Amniotic stem cell (primary cell): ENCODE measurements around the gene FAAP100.
"Not testable (repeated sequence)": the region's sequence is repeated elsewhere in the genome, so short reads cannot be mapped to it uniquely, and the experiment has no call there.

Source experiments
- DNase-seq: peaks from one replicate; lab custom pipeline; 2025; lab: John Stamatoyannopoulos, UW

FAAP100 gene, protein sequence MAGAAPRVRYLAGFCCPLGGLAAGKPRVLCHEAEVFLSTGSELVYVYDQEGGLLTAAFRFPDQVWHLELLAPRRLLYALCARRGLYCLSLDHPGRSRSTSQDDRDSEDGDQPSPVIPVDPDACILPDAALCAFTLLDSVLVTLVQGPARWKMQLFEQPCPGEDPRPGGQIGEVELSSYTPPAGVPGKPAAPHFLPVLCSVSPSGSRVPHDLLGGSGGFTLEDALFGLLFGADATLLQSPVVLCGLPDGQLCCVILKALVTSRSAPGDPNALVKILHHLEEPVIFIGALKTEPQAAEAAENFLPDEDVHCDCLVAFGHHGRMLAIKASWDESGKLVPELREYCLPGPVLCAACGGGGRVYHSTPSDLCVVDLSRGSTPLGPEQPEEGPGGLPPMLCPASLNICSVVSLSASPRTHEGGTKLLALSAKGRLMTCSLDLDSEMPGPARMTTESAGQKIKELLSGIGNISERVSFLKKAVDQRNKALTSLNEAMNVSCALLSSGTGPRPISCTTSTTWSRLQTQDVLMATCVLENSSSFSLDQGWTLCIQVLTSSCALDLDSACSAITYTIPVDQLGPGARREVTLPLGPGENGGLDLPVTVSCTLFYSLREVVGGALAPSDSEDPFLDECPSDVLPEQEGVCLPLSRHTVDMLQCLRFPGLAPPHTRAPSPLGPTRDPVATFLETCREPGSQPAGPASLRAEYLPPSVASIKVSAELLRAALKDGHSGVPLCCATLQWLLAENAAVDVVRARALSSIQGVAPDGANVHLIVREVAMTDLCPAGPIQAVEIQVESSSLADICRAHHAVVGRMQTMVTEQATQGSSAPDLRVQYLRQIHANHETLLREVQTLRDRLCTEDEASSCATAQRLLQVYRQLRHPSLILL

DNA sequence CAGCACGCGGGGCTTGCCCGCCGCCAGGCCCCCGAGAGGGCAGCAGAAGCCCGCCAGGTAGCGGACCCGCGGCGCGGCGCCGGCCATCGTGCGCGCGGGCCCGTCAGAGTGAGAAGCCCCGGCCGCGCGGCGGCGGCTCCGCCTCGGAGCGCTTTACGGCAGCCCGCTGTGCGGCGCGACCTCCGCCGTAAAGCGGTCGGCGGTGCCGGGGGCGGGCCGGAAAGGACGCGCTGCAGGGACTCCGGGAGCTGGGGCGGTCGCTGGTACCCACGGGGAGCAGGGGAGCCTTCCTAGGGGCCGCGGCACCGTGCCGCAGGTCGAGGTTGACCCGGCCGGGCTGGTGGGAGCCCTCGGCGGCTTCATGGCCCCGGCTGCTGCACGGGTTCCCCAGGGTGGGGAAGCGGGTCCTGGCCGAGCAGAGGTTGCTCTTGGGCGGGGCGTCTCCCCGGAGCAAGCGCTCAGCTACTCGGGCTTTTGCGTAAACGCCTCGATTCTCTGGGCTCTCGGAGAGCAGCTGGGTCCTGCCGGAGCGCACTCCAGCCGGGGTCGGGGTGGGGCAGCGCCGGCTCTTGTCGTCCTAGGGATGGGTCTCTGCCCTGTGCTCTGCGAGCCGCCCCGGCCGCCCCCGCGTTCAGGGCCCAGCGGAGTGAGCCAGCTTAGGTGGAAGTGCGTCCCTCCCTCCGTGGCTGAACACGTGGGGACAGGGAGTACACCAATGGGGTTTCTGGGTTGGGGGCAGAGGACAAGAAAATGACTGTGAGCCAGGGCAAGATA, at the start of gene FAAP100:
FAAP100 (minus strand) TSS at position 110 of the 774 bp plus-strand sequence; CDS start at position 87, 23 bp downstream.
- peak; percentile 53 for DNase-seq

DNA sequence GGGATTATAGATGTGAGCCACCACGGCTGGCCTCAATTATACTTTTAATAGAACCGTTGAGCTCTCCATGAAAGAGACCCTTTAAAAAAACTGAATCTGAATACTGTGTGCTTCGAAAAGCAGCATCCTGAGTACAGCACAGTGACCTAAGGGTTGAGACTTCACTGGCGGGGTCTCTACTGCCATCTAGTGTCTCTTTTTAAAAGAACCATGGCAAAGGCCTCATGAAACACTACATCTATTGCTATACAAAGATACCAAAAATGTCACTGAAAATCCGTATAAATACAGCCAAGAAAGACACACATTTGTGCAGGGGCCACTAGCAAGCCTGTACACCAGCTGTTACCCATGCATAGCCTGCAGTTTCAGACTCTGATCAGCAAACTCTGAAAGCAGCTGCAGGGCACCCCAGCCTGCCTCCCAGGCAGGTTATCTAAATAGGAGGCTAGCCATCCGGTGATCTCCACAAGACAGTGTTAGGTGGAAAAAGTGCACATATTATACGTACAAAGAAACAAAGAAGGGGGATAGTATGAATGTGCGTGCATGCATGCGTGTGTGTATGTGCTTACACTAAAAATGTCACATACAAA, 49.5 kb upstream of the FAAP100 start:
- peak; percentile 28 for DNase-seq

DNA sequence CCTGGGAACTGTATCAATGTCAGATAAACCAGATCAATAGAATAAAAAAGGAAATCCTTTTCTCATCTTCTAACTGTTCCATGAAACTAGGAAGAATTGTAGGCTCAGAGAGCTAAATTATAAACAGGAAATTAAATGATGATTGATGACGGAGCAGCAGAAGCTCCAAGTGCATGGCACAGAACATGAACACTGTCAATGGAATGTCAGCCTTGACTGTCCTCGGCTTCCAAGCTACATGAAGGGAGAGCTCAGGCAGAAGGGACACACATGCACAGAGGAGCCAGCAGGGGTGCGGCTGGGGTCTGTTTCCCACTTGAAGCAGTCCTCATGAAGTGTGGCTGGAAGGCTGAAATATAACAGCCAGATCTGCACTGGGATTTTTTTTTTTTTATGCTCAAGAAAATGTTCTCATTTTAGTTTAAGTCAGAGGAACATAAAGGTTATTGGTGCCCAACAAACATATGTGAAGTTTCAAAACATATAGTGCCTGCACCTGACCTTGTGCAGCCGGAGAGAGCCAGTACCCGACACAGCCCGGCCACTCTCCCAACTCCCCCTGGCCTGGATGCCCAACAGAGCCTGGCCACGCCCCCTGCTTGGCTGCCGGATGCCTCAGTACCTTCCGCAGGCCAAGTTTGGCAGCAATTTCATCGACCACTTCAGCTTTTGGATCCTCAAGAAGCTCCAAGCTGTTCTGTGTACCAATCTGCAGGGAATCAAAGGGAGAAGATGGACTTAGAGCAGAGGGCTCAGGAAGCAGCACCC, 47.8 kb upstream of the FAAP100 start:
- DNase-seq, result peak; percentile 21

DNA sequence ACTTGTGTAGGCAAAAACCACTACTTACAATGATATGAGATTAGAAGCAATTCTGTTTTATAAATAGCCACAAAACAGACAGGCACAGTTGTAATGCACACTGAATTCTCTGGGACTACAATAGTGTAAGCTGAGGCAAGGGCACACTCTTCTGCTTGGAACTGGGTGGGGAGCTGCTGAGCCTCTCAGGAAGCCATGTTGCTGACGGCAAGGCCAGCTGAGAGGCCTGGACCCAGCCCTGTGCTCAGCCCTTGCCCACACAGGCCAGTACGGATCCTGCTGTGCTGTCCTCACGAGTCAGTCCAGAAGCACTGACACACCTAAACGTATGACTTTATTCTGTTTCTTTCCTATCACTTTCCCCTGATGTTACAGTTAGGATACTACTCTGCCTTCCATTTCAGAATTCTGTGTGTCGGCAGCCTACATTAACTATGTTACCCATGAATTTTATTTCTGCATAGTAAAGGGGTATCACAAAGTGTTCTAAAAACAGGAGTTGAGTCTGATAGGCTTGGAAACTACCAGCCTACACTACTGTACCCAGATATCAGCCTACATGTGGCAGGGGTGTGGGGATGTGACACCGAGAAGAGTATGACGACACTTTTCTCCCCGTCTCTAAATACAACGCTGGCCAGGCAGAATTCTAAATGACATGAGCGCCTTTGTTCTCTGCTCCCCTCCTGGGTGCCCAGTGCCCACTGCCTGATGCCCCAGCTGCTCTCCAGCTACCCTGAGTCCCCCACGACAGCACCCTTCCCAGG, 41.1 kb upstream of the FAAP100 start:
- no peak for DNase-seq

DNA sequence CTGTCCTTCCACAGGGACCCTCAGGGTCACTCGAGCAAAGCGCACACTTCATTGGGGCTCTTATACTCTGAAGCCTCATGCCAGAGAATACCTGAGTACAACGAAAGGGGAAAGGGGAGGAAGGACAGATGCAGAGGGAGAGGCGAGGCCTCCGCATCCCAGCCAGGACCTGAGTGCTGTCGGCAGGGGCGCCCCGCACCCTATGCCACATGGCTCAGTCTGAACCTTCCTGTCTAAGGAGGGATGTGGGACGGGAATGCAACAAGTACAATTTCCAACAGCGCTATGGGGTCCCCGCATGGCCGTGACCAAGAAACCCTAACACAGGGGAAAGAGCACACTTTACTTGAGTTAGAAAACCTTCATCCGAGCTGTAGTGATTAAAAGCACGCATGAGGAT, 39.8 kb upstream of the FAAP100 start:
- DNase-seq, result no peak

DNA sequence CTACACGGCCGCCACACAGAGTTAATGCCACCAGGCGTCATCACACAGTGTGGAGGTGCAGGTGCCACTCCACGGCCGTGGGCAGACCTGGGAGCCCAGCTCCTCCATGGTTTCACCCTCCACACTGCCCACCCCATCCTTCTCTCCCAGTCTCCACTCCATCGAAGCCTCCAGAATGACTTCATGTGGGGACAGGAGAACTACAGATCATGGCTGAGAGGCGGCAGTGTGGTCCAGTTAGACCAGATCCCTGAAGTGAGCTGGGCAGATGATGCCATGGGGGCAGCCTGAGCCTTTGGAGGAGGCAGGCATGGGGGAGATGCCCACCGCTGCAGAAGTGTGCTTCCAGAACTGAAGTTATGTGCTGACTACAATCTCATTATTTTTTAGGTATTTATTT, 38.0 kb upstream of the FAAP100 start:
- no peak for DNase-seq

DNA sequence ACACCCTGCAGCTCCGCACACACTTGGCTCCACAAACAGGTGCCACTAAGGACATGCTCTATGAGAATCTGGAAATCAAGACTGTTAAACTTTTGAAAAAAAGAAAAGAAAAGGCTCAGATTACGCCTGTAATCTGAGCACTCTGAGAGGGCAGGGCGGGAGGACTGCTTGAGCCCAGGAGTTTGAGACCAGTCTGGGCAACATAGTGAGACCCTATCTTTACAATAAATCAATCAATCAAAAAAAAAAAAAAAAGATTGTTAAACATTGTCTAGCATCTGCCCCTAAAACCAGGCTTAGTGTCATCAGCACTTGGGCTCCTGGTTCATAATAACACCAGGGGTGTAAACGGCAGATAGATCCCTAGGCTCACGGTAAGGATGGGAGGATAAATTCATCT, 37.5 kb upstream of the FAAP100 start:
- DNase-seq, result no peak

DNA sequence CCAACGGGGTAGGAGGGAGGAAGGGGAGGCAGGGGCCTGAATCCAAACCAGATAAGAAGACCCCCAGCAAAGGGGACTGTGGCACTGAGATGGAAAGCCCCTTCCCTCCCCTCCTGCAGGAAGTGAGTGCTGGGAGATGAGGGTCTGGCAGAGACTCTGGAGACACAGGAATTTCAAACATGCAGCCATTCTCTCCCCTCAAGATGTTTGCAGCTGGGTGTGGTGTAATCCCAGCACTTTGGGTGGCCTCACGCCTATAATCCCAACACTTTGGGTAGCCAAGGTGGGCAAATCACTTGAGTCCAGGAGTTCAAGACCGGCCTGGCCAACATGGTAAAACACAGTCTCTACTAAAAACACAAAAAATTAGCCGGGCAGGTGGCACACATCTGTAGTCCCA, 33.9 kb upstream of the FAAP100 start:
- DNase-seq, result no peak

DNA sequence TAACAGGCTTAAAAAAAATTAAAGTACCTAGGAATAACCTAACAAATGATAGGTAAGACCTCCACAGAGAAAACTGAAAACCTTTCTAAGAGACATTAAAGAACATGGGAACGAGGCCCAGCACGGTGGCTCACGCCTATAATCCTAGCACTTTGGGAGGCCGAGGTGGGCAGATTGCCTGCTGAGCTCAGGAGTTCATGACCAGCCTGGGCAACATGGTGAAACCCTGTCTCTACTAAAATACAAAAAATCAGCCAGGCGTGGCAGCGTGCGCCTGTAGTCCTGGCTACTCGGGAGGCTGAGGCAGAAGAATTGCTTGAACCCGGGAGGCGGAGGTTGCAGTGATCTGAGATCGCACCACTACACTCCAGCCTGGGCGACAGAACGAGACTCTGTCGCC, 32.6 kb upstream of the FAAP100 start:
- DNase-seq, result not testable (repeated sequence)

DNA sequence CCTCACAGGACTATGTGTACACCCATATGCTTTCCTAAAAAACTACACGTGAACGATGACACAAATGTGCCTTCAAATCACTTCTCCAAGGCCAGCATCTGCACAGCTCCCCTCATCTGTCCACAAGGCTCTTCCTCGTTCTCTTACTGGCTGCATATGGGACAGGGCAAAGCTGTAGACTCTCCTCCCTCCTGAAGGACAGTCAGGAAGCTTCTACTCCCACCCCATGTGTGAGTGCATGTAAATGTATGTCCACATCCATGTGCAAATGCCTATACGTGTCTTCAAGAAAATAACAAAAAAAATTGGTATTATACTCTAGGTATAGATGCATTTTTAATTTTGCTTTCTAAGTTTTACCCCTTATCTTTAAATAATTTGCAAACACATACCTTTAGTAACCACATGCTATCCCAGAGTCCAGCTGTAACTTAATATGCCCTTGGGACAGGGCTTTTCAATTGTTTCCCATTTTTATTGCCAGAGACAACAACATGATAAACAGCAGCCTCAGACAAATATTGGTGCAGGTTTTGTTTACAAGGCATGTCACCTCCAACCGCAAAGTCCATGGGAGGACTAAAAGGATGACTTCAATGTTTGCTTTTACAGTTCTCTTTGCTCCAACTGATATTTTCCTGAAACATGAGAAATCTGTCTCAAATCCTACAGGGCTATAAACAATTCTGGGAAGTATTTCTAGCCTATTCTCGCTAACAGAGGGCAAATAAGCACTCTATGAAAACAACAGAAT, 31.6 kb upstream of the FAAP100 start:
- no peak for DNase-seq

DNA sequence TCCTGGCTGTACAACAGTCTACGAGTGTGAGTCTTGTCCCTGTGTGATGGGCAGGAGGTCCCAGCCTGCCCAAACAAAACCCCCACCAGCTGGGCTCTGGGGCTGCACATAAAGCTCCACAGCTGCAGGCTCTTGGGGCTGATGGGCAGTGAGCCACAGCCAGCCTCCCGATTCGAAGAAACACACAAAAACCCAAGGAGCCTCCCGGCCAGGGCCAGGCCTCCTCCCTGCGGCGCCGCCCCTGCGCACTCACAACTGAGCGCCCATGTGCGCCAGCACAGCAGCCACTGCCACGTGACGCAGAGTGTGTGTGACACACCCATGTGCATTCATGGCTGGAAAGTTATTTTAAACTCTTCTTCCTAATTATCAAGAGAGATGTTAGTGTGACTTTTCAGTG, 30.6 kb upstream of the FAAP100 start:
- DNase-seq, result no peak

DNA sequence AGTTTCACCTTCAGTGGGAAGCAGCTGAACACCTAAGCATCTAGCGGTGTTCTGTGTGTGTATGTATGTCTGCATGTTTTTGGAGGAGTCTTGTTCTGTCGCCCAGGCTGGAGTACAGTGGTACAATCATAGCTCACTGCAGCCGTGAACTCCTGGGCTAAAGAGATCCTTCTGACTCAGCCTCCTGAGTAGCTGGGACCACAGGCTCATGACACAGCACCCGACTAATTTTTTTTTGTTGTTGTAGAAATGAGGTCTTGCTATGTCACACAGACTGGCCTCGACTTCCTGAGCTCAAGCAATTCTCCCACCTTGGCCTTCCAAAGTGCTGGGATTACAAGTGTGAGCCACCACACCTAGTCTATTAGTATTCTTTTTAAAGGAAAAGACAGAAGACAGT, 30.2 kb upstream of the FAAP100 start:
- DNase-seq, result peak; percentile 10

DNA sequence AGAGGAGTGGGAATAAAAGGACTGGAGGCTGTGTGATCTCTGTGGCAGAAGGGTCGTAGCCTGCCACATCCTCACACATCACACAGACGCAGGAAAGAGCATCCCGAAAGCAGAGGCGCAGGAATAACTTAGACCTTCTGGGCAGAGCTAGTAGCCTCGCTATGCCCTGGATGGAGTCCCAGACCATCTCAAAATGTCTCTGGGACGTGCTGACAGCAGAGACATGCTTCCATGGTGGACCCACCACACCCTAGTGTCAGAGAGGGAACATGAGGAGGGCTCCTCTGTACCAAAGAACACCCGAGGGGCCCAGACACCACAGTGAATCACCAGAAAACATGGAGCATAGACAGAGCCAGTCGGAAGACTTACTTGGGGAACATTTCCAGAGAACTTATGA, 29.6 kb upstream of the FAAP100 start:
- no peak for DNase-seq

DNA sequence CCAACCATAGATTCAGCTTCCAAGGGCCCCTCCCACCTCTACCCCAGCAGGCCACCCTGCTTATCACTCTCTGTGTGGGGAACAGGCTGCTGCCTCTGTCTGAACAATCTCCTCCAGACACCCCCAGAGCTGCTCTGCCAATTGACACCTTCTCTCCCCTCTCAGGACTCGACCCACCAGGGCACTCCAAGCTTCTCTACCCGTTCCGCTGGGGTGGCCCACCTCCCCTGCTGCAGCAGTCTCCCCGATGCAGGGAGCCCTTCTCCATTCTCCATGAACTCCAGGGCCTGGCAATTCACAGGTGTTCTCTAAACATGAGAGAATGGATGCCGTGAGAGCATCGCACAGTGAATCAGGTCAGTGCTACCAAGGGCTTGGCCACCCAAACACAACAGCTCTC, 28.3 kb upstream of the FAAP100 start:
- no peak for DNase-seq

DNA sequence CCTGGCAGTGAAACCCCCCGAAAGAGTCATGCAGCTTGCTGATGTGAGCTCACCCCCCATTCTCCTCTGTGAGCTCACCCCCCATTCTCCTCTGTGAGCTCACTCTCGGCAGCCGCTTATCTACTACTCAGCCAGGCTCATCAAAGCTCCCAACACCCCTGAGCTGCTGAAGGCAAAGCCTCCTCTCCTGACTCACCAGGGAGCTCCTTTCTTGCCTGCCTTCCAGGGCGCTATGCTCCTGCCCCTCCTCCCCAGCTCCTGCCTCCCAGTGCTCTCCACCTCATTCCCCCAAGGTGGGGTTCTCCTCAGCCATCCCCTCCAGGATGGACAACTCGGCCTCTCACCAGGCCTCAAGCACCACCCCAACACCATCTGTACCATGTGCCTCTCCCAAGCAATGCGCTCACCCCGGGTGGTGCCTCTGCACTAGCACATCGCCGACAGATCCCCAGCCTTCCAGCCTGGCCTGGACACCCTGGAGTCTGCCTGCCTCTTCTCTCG, 27.7 kb upstream of the FAAP100 start:
- DNase-seq, result peak; percentile 55

DNA sequence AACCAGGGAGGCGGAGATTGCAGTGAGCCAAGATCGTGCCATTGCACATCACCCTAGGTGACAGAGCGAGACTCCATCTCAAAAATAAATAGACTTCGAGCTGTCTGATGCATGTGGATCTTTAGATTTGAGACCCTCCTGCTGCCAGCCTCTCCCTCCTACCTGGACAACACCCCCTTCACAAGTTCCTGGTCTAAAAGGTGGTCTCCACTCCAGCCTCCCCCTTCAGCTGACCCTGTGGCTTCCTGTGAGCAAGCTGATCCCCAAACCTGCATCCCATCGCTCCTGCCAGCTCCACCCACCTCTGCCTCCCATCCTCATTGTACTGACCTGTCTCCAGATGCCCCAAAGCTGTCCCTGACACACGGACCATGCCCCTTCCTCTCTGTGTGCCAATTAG, 27.1 kb upstream of the FAAP100 start:
- no peak for DNase-seq

DNA sequence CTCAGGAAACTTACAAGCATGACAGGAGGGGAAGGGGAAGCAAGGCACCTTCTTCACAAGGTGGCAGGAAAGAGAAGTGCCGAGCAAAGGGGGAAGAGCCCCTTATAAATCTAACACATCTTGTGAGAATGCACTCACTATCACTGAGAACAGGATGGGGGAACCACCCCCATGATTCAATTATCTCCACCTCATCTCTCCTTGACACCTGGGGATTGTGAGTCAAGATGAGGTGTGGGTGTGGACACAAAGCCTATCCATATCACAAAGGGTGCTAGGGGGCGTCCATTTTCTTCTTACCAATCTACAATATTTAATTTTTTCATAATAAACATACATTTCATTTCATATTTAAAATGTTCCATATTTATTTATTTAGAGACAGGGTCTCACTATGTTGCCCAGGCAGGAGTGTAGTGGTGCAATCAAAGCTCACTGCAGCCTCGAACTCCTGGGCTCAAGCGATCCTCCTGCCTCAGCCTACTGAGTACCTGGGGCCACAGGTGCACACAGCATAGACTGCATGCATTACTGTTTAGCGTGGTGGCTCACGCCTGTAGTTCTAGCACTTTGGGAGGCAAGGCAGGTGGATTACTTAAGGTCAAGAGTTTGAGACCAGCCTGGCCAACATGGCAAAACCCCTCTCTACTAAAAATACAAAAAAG, 26.5 kb upstream of the FAAP100 start:
- no peak for DNase-seq

DNA sequence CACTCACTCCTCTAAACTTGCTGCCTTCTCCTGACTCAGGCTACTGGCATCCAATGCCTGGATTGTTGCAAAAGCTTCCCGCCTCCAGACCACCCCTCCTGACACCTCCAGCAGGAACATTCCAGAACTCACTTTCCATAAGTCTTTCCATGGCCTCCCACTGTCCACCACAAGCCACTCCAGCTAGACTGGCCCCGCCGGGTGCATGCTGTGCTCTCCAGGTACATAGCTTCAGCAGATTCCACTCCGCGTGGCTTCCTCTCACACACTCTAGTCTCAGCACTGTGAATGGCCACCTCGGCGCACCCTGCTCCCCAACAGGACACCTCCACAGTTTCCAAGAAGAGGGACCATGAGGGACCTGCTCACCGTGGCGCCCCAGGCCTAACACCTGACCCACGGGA, 25.9 kb upstream of the FAAP100 start:
- DNase-seq, result no peak
